Spleen (tissue), 11 donors: Measurements from ENCODE around the gene APOL3. TPM values are rescaled to one million over a fixed set of nuclear protein-coding genes. Genes with fewer than 3 reads are reported as not detected.
A peak's percentile ranks its signal among the peaks of the same experiment; 100 is the strongest.
"Not testable (repeated sequence)": the region's sequence is repeated elsewhere in the genome, so short reads cannot be mapped to it uniquely, and the experiment has no call there.

ENCODE experiments used
- DNase-seq: peaks from one replicate; pipeline ENCODE4 v3.0.0-alpha.2; 2020
- H3K27ac ChIP-seq, 8 donors: fragments of 200-600 bp; sonication (generic) in 7 of 8; 1 replicate in 4 of 8; 2 replicates in 4 of 8; pipeline versions ENCODE4 v1.5.0 to v1.8.0; 2016 to 2021; ENCODE audit warnings: inconsistent platforms in 4 of 8, mild to moderate bottlenecking in 4 of 8, moderate library complexity in 1 of 8
- H3K27me3 ChIP-seq, 7 donors: fragments of 200-600 bp; sonication (generic) in 6 of 7; replicated peaks in 1 of 7; 1 replicate in 4 of 7; 2 replicates in 3 of 7; pipeline versions ENCODE4 v1.5.0 to v1.8.0; 2016 to 2021; ENCODE audit warnings: inconsistent platforms in 3 of 7, mild to moderate bottlenecking in 1 of 7
- H3K36me3 ChIP-seq, 6 donors: fragments of 200-600 bp; sonication (generic) in 5 of 6; 1 replicate in 4 of 6; 2 replicates in 2 of 6; pipeline versions ENCODE4 v1.5.0 to v1.8.0; 2016 to 2021; ENCODE audit warnings: inconsistent platforms in 2 of 6
- H3K4me1 ChIP-seq, 6 donors: fragments of 200-600 bp; sonication (generic) in 5 of 6; 1 replicate in 3 of 6; 2 replicates in 3 of 6; pipeline versions ENCODE4 v1.5.0 to v1.8.0; 2016 to 2021; ENCODE audit warnings: inconsistent platforms in 3 of 6
- H3K4me3 ChIP-seq, 8 donors: fragments of 200-600 bp; sonication (generic) in 7 of 8; 1 replicate in 4 of 8; 2 replicates in 4 of 8; pipeline versions ENCODE4 v1.5.0 to v1.8.0; 2016 to 2021; ENCODE audit warnings: inconsistent platforms in 4 of 8, mild to moderate bottlenecking in 4 of 8, moderate library complexity in 2 of 8
- H3K9me3 ChIP-seq, 8 donors: fragments of 200-600 bp; sonication (generic) in 7 of 8; 1 replicate in 4 of 8; 2 replicates in 4 of 8; pipeline versions ENCODE4 v1.5.0 to v1.8.0; 2016 to 2021; ENCODE audit warnings: inconsistent platforms in 4 of 8
- CTCF ChIP-seq, 11 experiments: fragments of 200-600 bp in 7 of 11; fragments of 450-650 bp in 4 of 11; sonication (generic) in 4 of 11; IDR thresholded peaks in 8 of 11; conservative IDR thresholded peaks in 3 of 11; 1 replicate in 7 of 11; 2 replicates in 4 of 11; pipeline versions ENCODE4 v1.4.0 to v1.8.0; 2016 to 2021; ENCODE audit warnings: antibody characterized with exemption in 11 of 11, inconsistent platforms in 4 of 11, mild to moderate bottlenecking in 1 of 11
- POLR2A ChIP-seq, 3 donors: fragments of 450-650 bp; IDR thresholded peaks; one replicate each; pipeline ENCODE4 v1.5.1; 2017; ENCODE audit warnings: antibody characterized with exemption in 3 of 3, mild to moderate bottlenecking in 1 of 3
- POLR2AphosphoS5 ChIP-seq, 3 donors: sonication (generic); formaldehyde crosslinking; IDR thresholded peaks; one replicate each; pipeline ENCODE4 v1.5.1; 2017; ENCODE audit warnings: antibody characterized with exemption in 3 of 3
- WGBS, 5 donors: extraction: QIAGEN DNeasy Blood & Tissue Kit in 3 of 5; methylation state at CpG; one replicate each; pipeline versions ENCODE4 v1.1.5 to v1.1.7; 2013 to 2018; 5-methylcytosine and 5-hydroxymethylcytosine counted together
- intact Hi-C: fragments of 100-400 bp; cut with DNase I; formaldehyde crosslinking; loops from one replicate; pipeline ENCODE4 v1.15.0; 2023; ENCODE audit warnings: low total_unique reads
- polyA plus RNA-seq, 3 donors: library from polyadenylated mRNA; stranded (reverse); fragments of 200-250 nt; gene quantifications; one replicate each; pipeline ENCODE4 v1.2.1, GENCODE V29; 2013
- total RNA-seq, 7 donors: library from RNA; depleted of rRNA in 3 of 7; stranded (reverse); fragments of >200 nt in 3 of 7; fragmentation: NEBNext Ultra II Directional in 4 of 7; extraction: Animal tissue kit (Norgen Biotek cat#: 25700) in 4 of 7; gene quantifications; one replicate each; pipeline versions ENCODE4 v1.1.0 to v1.2.1, GENCODE V29; 2016 to 2021
- donor health status: healthy with polysubstance abuse.
- donor health status: DM: no; HTN: no; CAD: no; lungs with moderate emphysema.
- donor health status: DM: no; HTN: no; CAD: no.
- donor health status: Bipolar disorder and iron deficiency.
- donor health status: healthy.
- donor health status: DM: no; HTN: no; CAD: no.
- donor health status: DM: yes; HTN: yes; CAD: no.

The APOL3 gene
- total and polyA plus RNA-seq, 10 donors = 32.6 to 146 (median 101) TPM

- no peak for DNase-seq
- Histone ChIP-seq H3K27ac (no peak overlapping the region), H3K36me3 (no peaks in the 10 kb centered on the region), H3K27me3 (peaks cover 0 to 6% (median 0%) of the 10 kb centered on the region in 7 donors), H3K4me3 (no peak overlapping the region), H3K9me3 (peaks cover 0 to 3% (median 0%) of the 10 kb centered on the region in 8 donors), H3K4me1 (peaks cover 3 to 25% (median 16%) of the 10 kb centered on the region in 6 donors)
- 88 to 94% (median 92%) methylated on average over 6 of the region's 6 CpGs for WGBS, 5 donors
- TF ChIP-seq CTCF (IDR thresholded peaks at IDR 0.05 in 8 of 11, conservative IDR thresholded peaks at IDR 0.05 in 3 of 11) (no peak), POLR2AphosphoS5 (IDR thresholded peaks at IDR 0.05) (no peak), POLR2A (IDR thresholded peaks at IDR 0.05) (no peak)
- intact Hi-C loops = loop anchor here (10.0 kb wide), 2 partner anchors 191 to 501 kb away; no protein-coding TSS in a partner anchor
Observed at GRCh38 chr22:36125434-36125833, 35.1 kb downstream of the APOL3 start.

- WGBS, 5 donors = 63 to 77% (median 64%) methylated on average over 11 of the region's 11 CpGs
- TF ChIP-seq CTCF (IDR thresholded peaks at IDR 0.05 in 8 of 11, conservative IDR thresholded peaks at IDR 0.05 in 3 of 11) (no peak), POLR2AphosphoS5 (IDR thresholded peaks at IDR 0.05) (no peak), POLR2A (IDR thresholded peaks at IDR 0.05) (no peak)
- peaks cover 0 to 3% (median 0%) of the 10 kb centered on the region in 8 donors for H3K9me3 ChIP-seq
- H3K27ac ChIP-seq = peak overlapping the region in 2 of 8 donors; percentile 78 to 81
- H3K27me3 ChIP-seq = peaks cover 0 to 6% (median 0%) of the 10 kb centered on the region in 7 donors
- H3K36me3 ChIP-seq = no peaks in the 10 kb centered on the region
- peaks cover 3 to 25% (median 16%) of the 10 kb centered on the region in 6 donors for H3K4me1 ChIP-seq
- intact Hi-C loops = loop anchor here (10.0 kb wide), 2 partner anchors 190 to 500 kb away; no protein-coding TSS in a partner anchor
- H3K4me3 ChIP-seq = no peak overlapping the region
- DNase-seq = no peak
Observed at GRCh38 chr22:36124666-36125065, 35.9 kb downstream of the APOL3 start.

- intact Hi-C loops = loop anchor here (10.0 kb wide), 2 partner anchors 189 to 499 kb away; no protein-coding TSS in a partner anchor
- H3K4me1 ChIP-seq = peaks cover 3 to 25% (median 16%) of the 10 kb centered on the region in 6 donors
- H3K4me3 ChIP-seq = peak overlapping the region in 3 of 8 donors; percentile 5 to 59 (median 17)
- H3K9me3 ChIP-seq = peaks cover 0 to 3% (median 0%) of the 10 kb centered on the region in 8 donors
- WGBS, 5 donors = 29 to 40% (median 36%) methylated on average over 49 to 50 of the region's 50 CpGs
- no peaks in the 10 kb centered on the region for H3K36me3 ChIP-seq
- DNase-seq = peak; percentile 98
- H3K27me3 ChIP-seq = peaks cover 0 to 6% (median 0%) of the 10 kb centered on the region in 7 donors
- peak overlapping the region; percentile 45 to 86 (median 79) for H3K27ac ChIP-seq
- no peak for TF ChIP-seq POLR2A (IDR thresholded peaks at IDR 0.05)
- peak; percentile 79 to 89 (median 84) for TF ChIP-seq POLR2AphosphoS5 (IDR thresholded peaks at IDR 0.05)
- TF ChIP-seq CTCF (IDR thresholded peaks at IDR 0.05 in 8 of 11, conservative IDR thresholded peaks at IDR 0.05 in 3 of 11) = peak; percentile 96 to 100 (median 98)
Observed at GRCh38 chr22:36123673-36124630, 36.6 kb downstream of the APOL3 start.

GRCh38 chr22:36120621-36121351 is 39.8 kb downstream of the APOL3 start:
- intact Hi-C loops = loop anchor here (10.0 kb wide), 2 partner anchors 186 to 496 kb away; no protein-coding TSS in a partner anchor
- WGBS, 5 donors = 58 to 83% (median 69%) methylated on average over 6 of the region's 6 CpGs
- not testable (repeated sequence) for H3K9me3 ChIP-seq, H3K36me3 ChIP-seq, H3K4me3 ChIP-seq, DNase-seq, H3K27me3 ChIP-seq, H3K27ac ChIP-seq
- H3K4me1 ChIP-seq = peaks cover 3 to 25% (median 16%) of the 10 kb centered on the region in 6 donors
